T1000 (cell line): ENCODE data around the gene TMEM158.

ENCODE experiments used
- DNase-seq: peaks from one replicate; lab custom pipeline; 2025; ENCODE audit warnings: mixed read lengths; lab: John Stamatoyannopoulos, UW

The TMEM158 gene

DNA sequence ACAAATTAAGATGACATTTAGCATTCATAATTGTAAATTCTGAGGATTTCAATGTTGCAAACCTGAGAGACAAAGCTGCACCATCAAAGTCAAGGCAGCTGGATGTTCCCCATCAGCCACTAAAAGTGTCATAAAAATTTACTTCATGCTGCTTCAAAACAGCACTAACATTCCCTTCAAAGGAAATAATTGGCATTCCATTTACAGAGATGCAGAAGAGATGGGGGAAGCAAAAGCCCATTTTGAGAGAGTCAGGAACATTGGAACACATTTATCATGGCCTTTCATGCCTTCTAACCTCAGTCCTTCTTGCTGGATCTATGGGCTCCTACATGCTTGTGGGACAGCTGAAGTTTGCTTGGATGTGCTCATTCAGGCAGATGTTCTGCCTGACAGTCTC, 6.4 kb upstream of the TMEM158 start:
- no peak for DNase-seq

DNA sequence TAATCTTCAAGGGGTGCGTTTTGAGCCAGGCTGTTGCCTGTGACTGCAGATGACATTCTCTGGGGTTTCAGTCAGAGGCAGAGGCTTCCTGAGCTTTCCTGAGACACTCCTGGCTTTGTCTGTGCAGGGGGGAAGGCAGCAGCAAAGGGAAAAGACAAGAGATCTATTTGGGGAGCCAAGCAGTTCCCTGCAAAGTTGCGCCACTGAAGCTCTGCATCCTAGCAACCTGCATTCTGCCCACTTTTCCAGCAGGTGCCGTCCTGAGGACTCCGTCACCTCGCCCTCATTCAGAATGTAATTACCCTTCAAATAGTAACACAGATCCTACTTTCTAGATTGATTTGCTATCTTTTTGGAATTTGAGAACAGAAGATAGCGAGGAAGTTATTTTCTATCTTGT, 1.9 kb upstream of the TMEM158 start:
- no peak for DNase-seq

DNA sequence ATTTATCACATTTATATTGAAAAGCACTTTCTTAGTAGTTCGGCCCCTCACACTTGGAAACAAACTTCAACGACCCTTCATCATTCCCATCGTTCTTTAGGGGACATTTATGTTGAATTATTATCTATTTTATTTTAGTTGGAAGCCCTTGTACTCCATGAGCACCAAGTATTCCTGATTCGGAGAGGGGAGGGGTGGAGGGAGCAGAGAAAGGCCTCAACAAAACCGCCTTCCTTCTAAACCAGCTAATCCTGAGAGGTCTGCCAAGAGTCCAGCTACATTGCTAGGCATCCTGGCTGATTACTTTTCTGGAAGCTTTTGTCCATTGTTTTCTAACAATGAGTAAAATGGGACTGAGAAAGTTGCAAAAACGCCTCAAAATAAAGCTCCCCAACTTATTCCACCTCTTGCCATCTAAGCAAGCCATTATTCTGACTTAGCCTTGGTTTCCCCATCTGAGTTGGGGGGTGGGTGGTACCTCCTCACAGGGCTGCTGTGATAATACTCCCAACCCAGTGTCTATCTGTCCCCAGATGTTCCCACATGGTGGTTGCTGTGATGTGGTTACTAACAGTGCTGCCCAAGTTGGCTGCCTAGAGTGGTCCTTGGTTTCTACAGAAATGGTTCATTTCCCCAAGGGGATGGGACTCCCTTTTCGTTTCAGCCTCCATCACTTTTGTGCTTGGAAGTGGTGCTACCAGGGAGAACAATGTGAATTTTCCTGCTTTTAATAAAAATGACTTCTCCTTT, 1.2 kb upstream of the TMEM158 start:
- DNase-seq, result no peak

GRCh38 chr3:45225465-45226205, 452 bp downstream of the TMEM158 start:
- DNase-seq, result no peak

- peak; percentile 68 for DNase-seq
These were observed 1.1 kb downstream of the TMEM158 start for GRCh38 chr3:45224824-45225464.

DNA sequence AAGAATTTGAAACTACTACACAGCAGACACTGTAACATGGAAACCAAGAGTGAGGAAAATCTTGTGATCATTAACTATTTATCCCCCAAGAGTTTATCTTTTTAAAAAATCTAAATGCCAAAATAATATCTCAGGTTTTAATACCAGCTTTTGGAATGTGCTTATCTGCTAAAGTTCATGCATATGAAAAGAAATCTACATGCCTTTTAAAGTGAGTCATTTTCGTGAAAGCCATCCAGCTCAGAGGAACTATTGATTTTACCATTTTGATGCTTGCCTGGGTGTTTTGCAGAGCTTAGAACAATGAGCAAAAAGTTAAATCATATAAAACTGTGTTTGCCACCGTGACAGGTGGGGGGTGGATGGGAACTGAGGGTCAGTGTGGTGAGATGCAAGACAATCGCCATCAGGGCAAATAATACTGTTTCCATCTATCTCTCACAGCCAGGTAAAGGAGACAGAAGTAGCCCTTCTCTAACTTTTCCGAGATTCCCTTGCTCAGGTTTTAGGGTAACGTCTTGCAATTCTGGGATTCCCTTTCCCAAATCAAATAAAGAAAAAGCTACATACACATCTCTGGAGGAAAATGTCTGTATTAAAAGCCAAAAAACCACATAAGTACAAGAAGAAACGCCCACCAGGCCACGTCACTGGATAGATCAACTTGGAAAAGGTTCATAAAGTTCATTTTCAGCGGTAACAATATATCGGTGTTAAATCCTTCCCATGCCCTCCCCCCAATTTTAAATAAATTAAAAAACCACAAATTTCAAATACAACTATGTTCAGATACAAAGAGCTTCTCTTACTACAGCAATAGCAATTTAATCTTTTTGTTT, 2.0 kb downstream of the TMEM158 start:
- no peak for DNase-seq

GRCh38 chr3:45219694-45220093, 6.4 kb downstream of the TMEM158 start:
- DNase-seq, result no peak

DNA sequence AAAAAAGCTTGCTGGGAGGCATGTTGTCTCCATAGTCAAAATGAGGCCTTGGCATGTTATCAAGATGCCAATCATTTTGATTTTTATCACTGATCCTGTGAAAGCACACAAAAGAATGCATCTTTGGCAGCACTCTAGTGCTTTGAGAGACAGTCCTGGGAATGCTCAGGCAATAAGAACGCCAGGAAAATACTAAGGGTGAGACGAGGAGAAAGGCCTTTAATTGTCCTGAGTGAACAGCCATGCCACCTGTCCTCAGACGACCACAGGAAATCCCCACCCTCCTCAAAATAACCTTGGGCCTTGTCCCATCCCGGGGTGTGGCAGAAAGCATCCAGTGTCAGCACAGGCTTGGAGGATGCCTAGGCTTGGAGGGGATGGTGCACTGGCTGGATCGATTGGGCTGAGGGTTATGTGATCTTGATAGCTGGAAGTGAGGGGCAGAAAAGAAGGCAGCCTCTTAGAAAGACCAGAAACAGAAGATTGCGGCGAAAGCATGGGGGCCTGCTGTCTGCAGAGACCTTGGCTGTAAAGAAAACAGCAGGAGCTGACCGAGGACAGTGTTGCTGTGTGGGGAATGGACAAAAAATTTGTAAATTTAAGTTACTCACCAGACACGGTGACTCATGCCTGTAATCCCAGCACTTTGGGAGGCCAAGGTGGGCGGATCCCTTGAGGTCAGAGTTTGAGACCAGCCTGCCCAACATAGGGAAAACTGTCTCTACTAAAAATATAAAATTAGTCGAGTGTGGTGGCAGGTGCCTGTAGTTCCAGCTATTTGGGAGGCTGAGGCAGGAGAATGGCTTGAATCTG, 7.3 kb downstream of the TMEM158 start:
- DNase-seq, result peak; percentile 17

- no peak for DNase-seq
These were observed 10.0 kb downstream of the TMEM158 start for GRCh38 chr3:45216021-45216609.

GRCh38 chr3:45215466-45215865, 10.6 kb downstream of the TMEM158 start:
- no peak for DNase-seq

DNA sequence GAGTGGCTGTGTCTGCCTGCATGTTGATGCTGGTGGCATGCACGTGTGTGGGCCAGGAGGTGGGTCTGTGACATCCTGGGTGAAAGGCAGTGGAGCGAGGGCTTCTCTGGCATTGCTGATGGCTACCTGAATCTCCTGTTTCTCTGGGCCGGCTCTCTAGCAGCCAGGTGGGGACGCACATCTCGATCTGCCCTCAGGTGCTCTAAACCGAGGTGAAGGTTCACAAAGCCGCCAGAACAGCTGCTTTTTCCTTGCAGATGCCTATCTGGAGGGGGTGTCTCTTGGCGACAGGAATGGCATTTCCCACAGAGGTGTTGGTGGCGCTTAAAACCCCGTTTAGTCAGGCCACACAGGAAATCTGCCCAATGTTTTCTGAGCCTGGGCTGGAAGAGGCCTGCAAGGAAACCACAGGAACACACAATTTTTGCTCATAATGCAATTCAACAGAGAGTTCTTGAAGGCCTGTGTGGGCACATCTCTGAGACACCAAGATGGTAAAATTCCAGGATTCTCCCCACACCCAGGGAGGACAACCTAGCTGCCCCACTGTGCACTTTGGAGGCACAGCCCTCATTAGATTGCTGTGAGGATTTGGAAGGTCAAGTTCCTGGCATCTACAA, 11.9 kb downstream of the TMEM158 start:
- no peak for DNase-seq

- DNase-seq, result no peak
These were observed 14.0 kb downstream of the TMEM158 start for GRCh38 chr3:45212095-45212468.

DNA sequence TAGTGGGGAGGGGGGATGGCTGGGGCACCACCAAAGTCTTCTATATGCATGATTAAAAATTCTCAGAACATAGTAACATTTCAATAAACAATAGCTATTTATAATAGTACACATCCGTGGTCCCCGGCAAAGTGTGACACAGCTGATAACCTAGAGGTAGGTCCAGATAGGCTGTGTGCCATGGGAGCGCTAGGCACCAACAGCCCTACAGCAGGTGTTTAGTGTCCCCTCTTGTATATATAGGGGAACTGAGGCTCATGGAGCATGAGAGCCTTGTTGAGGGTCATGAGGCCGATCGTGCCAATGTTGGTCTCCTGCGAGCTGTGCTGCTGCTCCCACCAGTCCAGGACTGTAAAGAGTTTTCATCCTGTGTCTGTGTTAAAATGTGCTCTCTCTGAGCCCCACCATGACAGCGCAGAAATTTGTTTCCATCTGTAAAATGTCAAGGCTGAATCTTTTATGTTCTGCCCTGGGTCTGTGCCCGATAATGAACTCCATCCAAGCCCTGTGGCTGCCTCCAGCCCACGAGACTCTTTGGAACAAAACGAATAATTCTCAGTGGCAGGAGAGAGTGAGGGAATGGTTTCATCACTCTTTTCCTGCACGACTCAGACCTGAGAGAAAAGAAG, 14.5 kb downstream of the TMEM158 start:
- DNase-seq, result no peak

- peak; percentile 63 for DNase-seq
These were observed 15.6 kb downstream of the TMEM158 start for GRCh38 chr3:45210308-45211041.

- DNase-seq, result no peak
These were observed 16.6 kb downstream of the TMEM158 start for GRCh38 chr3:45209526-45209925.

- no peak for DNase-seq
These were observed 17.5 kb downstream of the TMEM158 start for GRCh38 chr3:45208586-45208985.

DNA sequence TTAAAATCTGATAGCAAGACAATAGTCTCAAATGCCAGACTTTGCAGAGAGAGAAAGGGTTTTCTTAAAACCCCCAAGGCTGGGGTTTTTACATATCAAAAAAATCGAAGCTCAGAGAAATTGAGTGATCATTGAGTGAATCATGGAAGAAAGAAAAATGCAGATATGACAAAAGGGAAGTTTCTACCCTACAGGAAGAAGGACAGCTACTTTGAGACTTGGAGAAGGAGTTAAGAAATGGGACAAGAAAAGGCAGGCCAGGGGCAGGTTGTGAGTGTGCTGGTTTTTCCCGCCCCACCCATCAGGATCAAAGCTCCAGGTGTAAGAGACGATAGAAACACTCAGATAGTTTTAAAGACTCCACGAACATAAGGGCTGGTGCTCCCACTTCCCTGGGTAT, 18.6 kb downstream of the TMEM158 start:
- DNase-seq, result no peak

- no peak for DNase-seq
These were observed 21.0 kb downstream of the TMEM158 start for GRCh38 chr3:45205126-45205525.

- peak; percentile 14 for DNase-seq
These were observed 22.0 kb downstream of the TMEM158 start for GRCh38 chr3:45204136-45204535.
